GM18519 (cell line): ENCODE results near the gene MIS18A.
A peak's percentile ranks its signal among the peaks of the same experiment; 100 is the strongest.

Experiments used
- ATAC-seq: cut with Tn5 transposase; IDR thresholded peaks from one replicate; pipeline ENCODE4 v1.9.1; 2021; ENCODE audit warnings: mild to moderate bottlenecking, moderate library complexity; ENCODE audit not compliant: unreplicated experiment, low FRiP score

Gene MIS18A

GRCh38 chr21:32256873-32257620, 21.8 kb downstream of the MIS18A start:
- ATAC-seq = no peak

GRCh38 chr21:32256251-32256650, 22.6 kb downstream of the MIS18A start:
- ATAC-seq = no peak

- ATAC-seq = no peak
These were observed 25.6 kb downstream of the MIS18A start for GRCh38 chr21:32253215-32253641.

GRCh38 chr21:32252136-32252535, 26.7 kb downstream of the MIS18A start:
- ATAC-seq = no peak

GRCh38 chr21:32249511-32250280, 29.2 kb downstream of the MIS18A start:
- no peak for ATAC-seq

GRCh38 chr21:32248571-32249461, 30.0 kb downstream of the MIS18A start:
- no peak for ATAC-seq

- ATAC-seq = no peak
These were observed 32.2 kb downstream of the MIS18A start for GRCh38 chr21:32246571-32247140.

- ATAC-seq = no peak
These were observed 32.9 kb downstream of the MIS18A start for GRCh38 chr21:32245971-32246370.

- ATAC-seq = peak; percentile 60
These were observed 37.8 kb downstream of the MIS18A start for GRCh38 chr21:32240851-32241687.

- ATAC-seq = no peak
These were observed 39.3 kb downstream of the MIS18A start for GRCh38 chr21:32239551-32239950.

GRCh38 chr21:32238063-32238462, 40.8 kb downstream of the MIS18A start:
- ATAC-seq = no peak

- no peak for ATAC-seq
These were observed 41.8 kb downstream of the MIS18A start for GRCh38 chr21:32237021-32237420.

GRCh38 chr21:32233722-32234301, 45.0 kb downstream of the MIS18A start:
- no peak for ATAC-seq

GRCh38 chr21:32233055-32233546, 45.7 kb downstream of the MIS18A start:
- ATAC-seq = no peak

- ATAC-seq = no peak
These were observed 52.4 kb downstream of the MIS18A start for GRCh38 chr21:32226444-32226843.
